ENCODE measurements around the gene SPR. TPM values are rescaled to one million over a fixed set of nuclear protein-coding genes. Genes with fewer than 3 reads are reported as not detected.

Gene SPR
- total and polyA plus RNA-seq, 2 of the 13 experiments (the other 11 are each of a cell fraction or from before 2014, with no cell fraction given), result 34.0 to 96.0 TPM

DNA sequence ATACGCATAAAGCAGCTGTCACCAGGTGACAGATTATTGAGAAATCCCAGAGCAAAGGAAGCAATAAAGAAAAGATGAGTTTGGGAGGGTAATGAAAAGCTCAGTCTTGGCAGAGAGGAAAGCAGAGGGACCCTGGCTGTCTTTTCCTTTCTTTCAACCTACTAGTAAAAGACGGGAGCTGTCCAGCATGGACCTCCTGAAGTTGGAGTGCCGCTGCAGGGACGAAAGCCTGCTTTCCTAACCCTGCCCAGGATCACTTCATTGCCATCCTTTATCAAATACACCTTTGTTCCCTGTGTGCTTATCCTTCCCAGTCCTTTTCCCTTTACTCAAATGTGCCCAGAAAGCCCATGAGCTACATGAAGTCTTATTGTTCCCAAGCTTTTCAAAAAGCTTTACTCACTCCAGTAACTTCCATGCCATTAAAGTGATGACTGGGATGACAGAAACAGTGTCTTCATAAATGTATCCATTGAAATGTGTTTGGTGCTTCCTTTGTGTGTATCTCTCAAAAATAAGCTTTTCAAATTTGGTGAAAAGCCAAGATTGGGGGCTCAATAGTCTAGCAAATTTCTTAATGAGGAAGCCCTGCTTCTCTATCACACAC, 3.7 kb upstream of the SPR start (continued):
- TF ChIP-seq, protein P1, sequence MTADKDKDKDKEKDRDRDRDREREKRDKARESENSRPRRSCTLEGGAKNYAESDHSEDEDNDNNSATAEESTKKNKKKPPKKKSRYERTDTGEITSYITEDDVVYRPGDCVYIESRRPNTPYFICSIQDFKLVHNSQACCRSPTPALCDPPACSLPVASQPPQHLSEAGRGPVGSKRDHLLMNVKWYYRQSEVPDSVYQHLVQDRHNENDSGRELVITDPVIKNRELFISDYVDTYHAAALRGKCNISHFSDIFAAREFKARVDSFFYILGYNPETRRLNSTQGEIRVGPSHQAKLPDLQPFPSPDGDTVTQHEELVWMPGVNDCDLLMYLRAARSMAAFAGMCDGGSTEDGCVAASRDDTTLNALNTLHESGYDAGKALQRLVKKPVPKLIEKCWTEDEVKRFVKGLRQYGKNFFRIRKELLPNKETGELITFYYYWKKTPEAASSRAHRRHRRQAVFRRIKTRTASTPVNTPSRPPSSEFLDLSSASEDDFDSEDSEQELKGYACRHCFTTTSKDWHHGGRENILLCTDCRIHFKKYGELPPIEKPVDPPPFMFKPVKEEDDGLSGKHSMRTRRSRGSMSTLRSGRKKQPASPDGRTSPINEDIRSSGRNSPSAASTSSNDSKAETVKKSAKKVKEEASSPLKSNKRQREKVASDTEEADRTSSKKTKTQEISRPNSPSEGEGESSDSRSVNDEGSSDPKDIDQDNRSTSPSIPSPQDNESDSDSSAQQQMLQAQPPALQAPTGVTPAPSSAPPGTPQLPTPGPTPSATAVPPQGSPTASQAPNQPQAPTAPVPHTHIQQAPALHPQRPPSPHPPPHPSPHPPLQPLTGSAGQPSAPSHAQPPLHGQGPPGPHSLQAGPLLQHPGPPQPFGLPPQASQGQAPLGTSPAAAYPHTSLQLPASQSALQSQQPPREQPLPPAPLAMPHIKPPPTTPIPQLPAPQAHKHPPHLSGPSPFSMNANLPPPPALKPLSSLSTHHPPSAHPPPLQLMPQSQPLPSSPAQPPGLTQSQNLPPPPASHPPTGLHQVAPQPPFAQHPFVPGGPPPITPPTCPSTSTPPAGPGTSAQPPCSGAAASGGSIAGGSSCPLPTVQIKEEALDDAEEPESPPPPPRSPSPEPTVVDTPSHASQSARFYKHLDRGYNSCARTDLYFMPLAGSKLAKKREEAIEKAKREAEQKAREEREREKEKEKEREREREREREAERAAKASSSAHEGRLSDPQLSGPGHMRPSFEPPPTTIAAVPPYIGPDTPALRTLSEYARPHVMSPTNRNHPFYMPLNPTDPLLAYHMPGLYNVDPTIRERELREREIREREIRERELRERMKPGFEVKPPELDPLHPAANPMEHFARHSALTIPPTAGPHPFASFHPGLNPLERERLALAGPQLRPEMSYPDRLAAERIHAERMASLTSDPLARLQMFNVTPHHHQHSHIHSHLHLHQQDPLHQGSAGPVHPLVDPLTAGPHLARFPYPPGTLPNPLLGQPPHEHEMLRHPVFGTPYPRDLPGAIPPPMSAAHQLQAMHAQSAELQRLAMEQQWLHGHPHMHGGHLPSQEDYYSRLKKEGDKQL (CRISPR knock-in tag; IDR thresholded peaks at IDR 0.05; ENCODE audit: low read depth), result no peak
- TF ChIP-seq PAWR (CRISPR knock-in tag; IDR thresholded peaks at IDR 0.05; ENCODE audit: borderline replicate concordance) (no peak), STAG1 (CRISPR knock-in tag; IDR thresholded peaks at IDR 0.05) (no peak), ZBTB8A (CRISPR knock-in tag; IDR thresholded peaks at IDR 0.05; ENCODE audit: borderline replicate concordance, low read depth) (no peak), ZNF121 (CRISPR knock-in tag; IDR thresholded peaks at IDR 0.05) (no peak), ZNF562 (CRISPR knock-in tag; IDR thresholded peaks at IDR 0.05; ENCODE audit: borderline replicate concordance) (no peak), ZNF256 (CRISPR knock-in tag; conservative IDR thresholded peaks at IDR 0.05) (peak; percentile 68; the same call in 1 of the 2 replicates), KLF11 (CRISPR knock-in tag; IDR thresholded peaks at IDR 0.05) (peak; percentile 82; the same call in 1 of the 2 replicates), NFIC (IDR thresholded peaks at IDR 0.05; ENCODE audit: low read length) (no peak), CEBPB (IDR thresholded peaks at IDR 0.05; ENCODE audit: borderline replicate concordance, low read depth, low read length) (no peak), AHR (CRISPR knock-in tag; IDR thresholded peaks at IDR 0.05) (no peak), BRCA1 (CRISPR knock-in tag; IDR thresholded peaks at IDR 0.05) (peak; percentile 80; the same call in 1 of the 2 replicates), ZNF552 (CRISPR knock-in tag; IDR thresholded peaks at IDR 0.05; ENCODE audit: borderline replicate concordance) (no peak), ZNF446 (CRISPR knock-in tag; IDR thresholded peaks at IDR 0.05) (peak; percentile 48; the same call in 1 of the 2 replicates), NCOR1 (IDR thresholded peaks at IDR 0.05; ENCODE audit: borderline replicate concordance, low read length) (no peak), SOX13 (IDR thresholded peaks at IDR 0.05) (no peak), SOX13 (CRISPR knock-in tag; conservative IDR thresholded peaks at IDR 0.05 in 1 of 2, IDR thresholded peaks at IDR 0.05 in 1 of 2) (peak in 1 of 2 experiments; percentile 54; a peak in 1 of 4 replicates), FOXJ3 (CRISPR knock-in tag; IDR thresholded peaks at IDR 0.05; ENCODE audit: borderline replicate concordance) (no peak), NR1H2 (CRISPR knock-in tag; IDR thresholded peaks at IDR 0.05; ENCODE audit: borderline replicate concordance, low read depth) (no peak), ZNF180 (CRISPR knock-in tag; IDR thresholded peaks at IDR 0.05; ENCODE audit: borderline replicate concordance, low read depth) (no peak)
- TF ChIP-seq, protein P2, sequence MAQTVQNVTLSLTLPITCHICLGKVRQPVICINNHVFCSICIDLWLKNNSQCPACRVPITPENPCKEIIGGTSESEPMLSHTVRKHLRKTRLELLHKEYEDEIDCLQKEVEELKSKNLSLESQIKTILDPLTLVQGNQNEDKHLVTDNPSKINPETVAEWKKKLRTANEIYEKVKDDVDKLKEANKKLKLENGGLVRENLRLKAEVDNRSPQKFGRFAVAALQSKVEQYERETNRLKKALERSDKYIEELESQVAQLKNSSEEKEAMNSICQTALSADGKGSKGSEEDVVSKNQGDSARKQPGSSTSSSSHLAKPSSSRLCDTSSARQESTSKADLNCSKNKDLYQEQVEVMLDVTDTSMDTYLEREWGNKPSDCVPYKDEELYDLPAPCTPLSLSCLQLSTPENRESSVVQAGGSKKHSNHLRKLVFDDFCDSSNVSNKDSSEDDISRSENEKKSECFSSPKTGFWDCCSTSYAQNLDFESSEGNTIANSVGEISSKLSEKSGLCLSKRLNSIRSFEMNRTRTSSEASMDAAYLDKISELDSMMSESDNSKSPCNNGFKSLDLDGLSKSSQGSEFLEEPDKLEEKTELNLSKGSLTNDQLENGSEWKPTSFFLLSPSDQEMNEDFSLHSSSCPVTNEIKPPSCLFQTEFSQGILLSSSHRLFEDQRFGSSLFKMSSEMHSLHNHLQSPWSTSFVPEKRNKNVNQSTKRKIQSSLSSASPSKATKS (CRISPR knock-in tag; IDR thresholded peaks at IDR 0.05), result no peak
- TF ChIP-seq, protein P3, sequence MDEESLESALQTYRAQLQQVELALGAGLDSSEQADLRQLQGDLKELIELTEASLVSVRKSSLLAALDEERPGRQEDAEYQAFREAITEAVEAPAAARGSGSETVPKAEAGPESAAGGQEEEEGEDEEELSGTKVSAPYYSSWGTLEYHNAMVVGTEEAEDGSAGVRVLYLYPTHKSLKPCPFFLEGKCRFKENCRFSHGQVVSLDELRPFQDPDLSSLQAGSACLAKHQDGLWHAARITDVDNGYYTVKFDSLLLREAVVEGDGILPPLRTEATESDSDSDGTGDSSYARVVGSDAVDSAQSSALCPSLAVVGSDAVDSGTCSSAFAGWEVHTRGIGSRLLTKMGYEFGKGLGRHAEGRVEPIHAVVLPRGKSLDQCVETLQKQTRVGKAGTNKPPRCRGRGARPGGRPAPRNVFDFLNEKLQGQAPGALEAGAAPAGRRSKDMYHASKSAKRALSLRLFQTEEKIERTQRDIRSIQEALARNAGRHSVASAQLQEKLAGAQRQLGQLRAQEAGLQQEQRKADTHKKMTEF (CRISPR knock-in tag; IDR thresholded peaks at IDR 0.05), result 0 out of 2 replicates have a peak, but pooled peaks have one; percentile 29
